ENCODE data around the gene G6PD.
"Not testable (repeated sequence)": the region's sequence is repeated elsewhere in the genome, so short reads cannot be mapped to it uniquely, and the experiment has no call there.

- not testable (repeated sequence) for TF ChIP-seq CTCF (conservative IDR thresholded peaks at IDR 0.05 in 1 of 2, IDR thresholded peaks at IDR 0.05 in 1 of 2; ENCODE audit: extremely low read depth in 1 of 2, insufficient read depth in 1 of 2, low read depth in 1 of 2, low read length in 2 of 2); EZH2 (IDR thresholded peaks at IDR 0.05; ENCODE audit: borderline replicate concordance, low read length)
Observed at GRCh38 chrX:154501423-154501822, 45.2 kb downstream of the G6PD start.

Measured in mammary epithelial cell (primary cell).